ENCODE measurements around the gene SBK1. TPM values are rescaled to one million over a fixed set of nuclear protein-coding genes. Genes with fewer than 3 reads are reported as not detected.

Gene SBK1
- total RNA-seq, 2 experiments from 2014 or later = 0.22 to 0.63 TPM

DNA sequence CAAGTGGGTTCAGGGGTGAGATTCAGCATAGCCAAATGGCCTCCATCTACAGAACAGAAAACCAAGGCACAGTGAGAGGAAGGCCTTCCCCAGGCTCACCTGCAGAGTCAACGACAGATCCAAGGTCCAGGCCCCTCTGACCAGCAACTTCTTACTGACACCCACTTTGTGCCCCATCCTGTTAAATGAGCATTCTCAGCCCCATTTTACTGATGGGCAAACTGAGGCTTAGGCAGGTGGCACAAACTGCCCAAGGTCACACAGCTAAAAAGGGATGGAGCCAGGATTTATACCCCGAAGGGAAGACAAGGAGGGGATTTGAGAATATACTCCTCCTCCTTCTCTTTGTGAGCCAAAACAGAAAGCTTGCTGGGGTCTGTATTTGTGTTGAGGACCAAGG, 9.3 kb downstream of the SBK1 start:
- Histone ChIP-seq H3K9me2 (ENCODE audit: insufficient read depth, low read length) (no peaks in the 10 kb centered on the region), H3K4me2 (ENCODE audit: low read length) (no peak overlapping the region), H3K4me1 (ENCODE audit: insufficient read depth, low read length, poor library complexity, severe bottlenecking) (no peaks in the 10 kb centered on the region), H4K20me1 (ENCODE audit: insufficient read depth, low read length) (no peaks in the 10 kb centered on the region), H3K79me2 (ENCODE audit: insufficient read depth, low read depth, low read length) (no peaks in the 10 kb centered on the region), H3K4me3 (ENCODE audit: low read depth, low read length, poor library complexity, severe bottlenecking) (no peak overlapping the region), H3K27ac (ENCODE audit: low read depth, low read length, poor library complexity, severe bottlenecking) (no peak overlapping the region), H2AFZ (ENCODE audit: low read length) (no peak overlapping the region), H3K36me3 (ENCODE audit: insufficient read depth, low read length) (no peaks in the 10 kb centered on the region), H3K9me3 (ENCODE audit: low read length) (no peaks in the 10 kb centered on the region)
- TF ChIP-seq, protein P1, sequence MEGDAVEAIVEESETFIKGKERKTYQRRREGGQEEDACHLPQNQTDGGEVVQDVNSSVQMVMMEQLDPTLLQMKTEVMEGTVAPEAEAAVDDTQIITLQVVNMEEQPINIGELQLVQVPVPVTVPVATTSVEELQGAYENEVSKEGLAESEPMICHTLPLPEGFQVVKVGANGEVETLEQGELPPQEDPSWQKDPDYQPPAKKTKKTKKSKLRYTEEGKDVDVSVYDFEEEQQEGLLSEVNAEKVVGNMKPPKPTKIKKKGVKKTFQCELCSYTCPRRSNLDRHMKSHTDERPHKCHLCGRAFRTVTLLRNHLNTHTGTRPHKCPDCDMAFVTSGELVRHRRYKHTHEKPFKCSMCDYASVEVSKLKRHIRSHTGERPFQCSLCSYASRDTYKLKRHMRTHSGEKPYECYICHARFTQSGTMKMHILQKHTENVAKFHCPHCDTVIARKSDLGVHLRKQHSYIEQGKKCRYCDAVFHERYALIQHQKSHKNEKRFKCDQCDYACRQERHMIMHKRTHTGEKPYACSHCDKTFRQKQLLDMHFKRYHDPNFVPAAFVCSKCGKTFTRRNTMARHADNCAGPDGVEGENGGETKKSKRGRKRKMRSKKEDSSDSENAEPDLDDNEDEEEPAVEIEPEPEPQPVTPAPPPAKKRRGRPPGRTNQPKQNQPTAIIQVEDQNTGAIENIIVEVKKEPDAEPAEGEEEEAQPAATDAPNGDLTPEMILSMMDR (conservative IDR thresholded peaks at IDR 0.05; ENCODE audit: low read length) = no peak
- no peak for TF ChIP-seq EZH2phosphoT487 (IDR thresholded peaks at IDR 0.05; ENCODE audit: borderline replicate concordance, low read depth, low read length)
- POLR2A ChIA-PET = no interaction called here
- no TSS peak for BruUV-seq (replicated peaks)
- CTCF ChIA-PET (ENCODE audit: unreplicated experiment) = no interaction called here
- intact Hi-C loops (cut with micrococcal nuclease; ENCODE audit: unreplicated experiment) = no loop called here
- DNase-seq (ENCODE audit: low spot score) = no peak

- POLR2A ChIA-PET = no interaction called here
- Histone ChIP-seq H3K36me3 (ENCODE audit: insufficient read depth, low read length) (no peaks in the 10 kb centered on the region), H2AFZ (ENCODE audit: low read length) (no peak overlapping the region), H3K9me2 (ENCODE audit: insufficient read depth, low read length) (no peaks in the 10 kb centered on the region), H3K27ac (ENCODE audit: low read depth, low read length, poor library complexity, severe bottlenecking) (no peak overlapping the region), H3K4me1 (ENCODE audit: insufficient read depth, low read length, poor library complexity, severe bottlenecking) (no peaks in the 10 kb centered on the region), H3K79me2 (ENCODE audit: insufficient read depth, low read depth, low read length) (no peaks in the 10 kb centered on the region), H3K4me3 (ENCODE audit: low read depth, low read length, poor library complexity, severe bottlenecking) (no peak overlapping the region), H3K4me2 (ENCODE audit: low read length) (no peak overlapping the region), H4K20me1 (ENCODE audit: insufficient read depth, low read length) (no peaks in the 10 kb centered on the region), H3K9me3 (ENCODE audit: low read length) (no peaks in the 10 kb centered on the region)
- DNase-seq (ENCODE audit: low spot score) = no peak
- CTCF ChIA-PET (ENCODE audit: unreplicated experiment) = no interaction called here
- intact Hi-C loops (cut with micrococcal nuclease; ENCODE audit: unreplicated experiment) = no loop called here
- TF ChIP-seq, protein P1 (conservative IDR thresholded peaks at IDR 0.05; ENCODE audit: low read length) = no peak
- TF ChIP-seq EZH2phosphoT487 (IDR thresholded peaks at IDR 0.05; ENCODE audit: borderline replicate concordance, low read depth, low read length) = no peak
- BruUV-seq (replicated peaks) = no TSS peak
These were observed 10.8 kb downstream of the SBK1 start for GRCh38 chr16:28303132-28303531.

DNA sequence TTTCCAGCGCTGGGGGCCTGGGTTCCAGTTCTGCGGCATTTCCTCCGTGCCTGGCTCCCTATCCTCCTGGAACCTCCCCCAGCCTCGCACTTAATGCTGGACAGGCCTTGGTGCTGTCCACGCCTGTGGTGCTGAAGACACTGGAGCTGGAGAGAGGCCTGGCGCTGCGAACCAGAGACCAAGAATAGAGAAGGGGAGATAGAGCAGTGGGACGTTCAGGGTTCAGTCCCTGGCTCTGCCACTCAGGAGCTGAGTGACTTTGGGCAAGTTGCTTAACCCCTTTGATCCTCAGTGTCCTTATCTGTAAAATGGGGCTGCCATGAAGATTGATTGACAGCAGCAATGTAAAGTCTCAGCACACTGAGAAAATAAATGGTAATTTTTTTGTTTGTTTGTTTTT, 11.9 kb downstream of the SBK1 start:
- no peaks in the 10 kb centered on the region for H3K36me3 ChIP-seq (ENCODE audit: insufficient read depth, low read length)
- H3K4me1 ChIP-seq (ENCODE audit: insufficient read depth, low read length, poor library complexity, severe bottlenecking) = no peaks in the 10 kb centered on the region
- no peaks in the 10 kb centered on the region for H4K20me1 ChIP-seq (ENCODE audit: insufficient read depth, low read length)
- no peaks in the 10 kb centered on the region for H3K79me2 ChIP-seq (ENCODE audit: insufficient read depth, low read depth, low read length)
- no peak overlapping the region for H3K4me2 ChIP-seq (ENCODE audit: low read length)
- no peak for DNase-seq (ENCODE audit: low spot score)
- ChIA-PET POLR2A (no interaction called here), CTCF (ENCODE audit: unreplicated experiment) (no interaction called here)
- no peak overlapping the region for H3K27ac ChIP-seq (ENCODE audit: low read depth, low read length, poor library complexity, severe bottlenecking)
- TF ChIP-seq EZH2phosphoT487 (IDR thresholded peaks at IDR 0.05; ENCODE audit: borderline replicate concordance, low read depth, low read length) = no peak
- TF ChIP-seq, protein P1 (conservative IDR thresholded peaks at IDR 0.05; ENCODE audit: low read length) = no peak
- no peak overlapping the region for H3K4me3 ChIP-seq (ENCODE audit: low read depth, low read length, poor library complexity, severe bottlenecking)
- H3K9me2 ChIP-seq (ENCODE audit: insufficient read depth, low read length) = no peaks in the 10 kb centered on the region
- no TSS peak for BruUV-seq (replicated peaks)
- intact Hi-C loops (cut with micrococcal nuclease; ENCODE audit: unreplicated experiment) = no loop called here
- no peaks in the 10 kb centered on the region for H3K9me3 ChIP-seq (ENCODE audit: low read length)
- no peak overlapping the region for H2AFZ ChIP-seq (ENCODE audit: low read length)

Data from OCI-LY7 (cell line).